WTC11 (cell line): ENCODE results near the gene RELB.
A peak's percentile ranks its signal among the peaks of the same experiment; 100 is the strongest.

Experiments
- IRF2 ChIP-seq: sonication (generic); formaldehyde crosslinking; IDR thresholded peaks from 2 replicates; pipeline ENCODE4 v1.8.0; 2022; ENCODE audit warnings: low read depth, missing genetic modification reagents, borderline replicate concordance
- NR1H2 ChIP-seq: sonication (generic); formaldehyde crosslinking; IDR thresholded peaks from 2 replicates; pipeline ENCODE4 v1.9.0; 2021; ENCODE audit warnings: mild to moderate bottlenecking, moderate library complexity, missing genetic modification reagents
- NR2C2 ChIP-seq: sonication (generic); formaldehyde crosslinking; IDR thresholded peaks from 2 replicates; pipeline ENCODE4 v1.8.0; 2022; ENCODE audit warnings: mild to moderate bottlenecking, missing genetic modification reagents
- USF2 ChIP-seq: sonication (generic); formaldehyde crosslinking; IDR thresholded peaks from 2 replicates; pipeline ENCODE4 v1.8.1; 2023; ENCODE audit warnings: mild to moderate bottlenecking, missing genetic modification reagents, moderate library complexity
- TF ChIP-seq, protein P1 (sequence below): sonication (generic); formaldehyde crosslinking; IDR thresholded peaks from 2 replicates; pipeline ENCODE4 v1.8.0; 2023; ENCODE audit warnings: mild to moderate bottlenecking, missing genetic modification reagents
- TF ChIP-seq, protein P2 (sequence below): fragments of 200-600 bp; IDR thresholded peaks from 2 replicates; pipeline ENCODE4 v1.8.0; 2022; ENCODE audit warnings: antibody characterized with exemption
- TF ChIP-seq, protein P3 (sequence below): sonication (generic); formaldehyde crosslinking; IDR thresholded peaks from 2 replicates; pipeline ENCODE4 v1.8.0; 2022; ENCODE audit warnings: mild to moderate bottlenecking, missing genetic modification reagents

- TF ChIP-seq NR1H2 (CRISPR knock-in tag): no peak
- TF ChIP-seq, protein P1, sequence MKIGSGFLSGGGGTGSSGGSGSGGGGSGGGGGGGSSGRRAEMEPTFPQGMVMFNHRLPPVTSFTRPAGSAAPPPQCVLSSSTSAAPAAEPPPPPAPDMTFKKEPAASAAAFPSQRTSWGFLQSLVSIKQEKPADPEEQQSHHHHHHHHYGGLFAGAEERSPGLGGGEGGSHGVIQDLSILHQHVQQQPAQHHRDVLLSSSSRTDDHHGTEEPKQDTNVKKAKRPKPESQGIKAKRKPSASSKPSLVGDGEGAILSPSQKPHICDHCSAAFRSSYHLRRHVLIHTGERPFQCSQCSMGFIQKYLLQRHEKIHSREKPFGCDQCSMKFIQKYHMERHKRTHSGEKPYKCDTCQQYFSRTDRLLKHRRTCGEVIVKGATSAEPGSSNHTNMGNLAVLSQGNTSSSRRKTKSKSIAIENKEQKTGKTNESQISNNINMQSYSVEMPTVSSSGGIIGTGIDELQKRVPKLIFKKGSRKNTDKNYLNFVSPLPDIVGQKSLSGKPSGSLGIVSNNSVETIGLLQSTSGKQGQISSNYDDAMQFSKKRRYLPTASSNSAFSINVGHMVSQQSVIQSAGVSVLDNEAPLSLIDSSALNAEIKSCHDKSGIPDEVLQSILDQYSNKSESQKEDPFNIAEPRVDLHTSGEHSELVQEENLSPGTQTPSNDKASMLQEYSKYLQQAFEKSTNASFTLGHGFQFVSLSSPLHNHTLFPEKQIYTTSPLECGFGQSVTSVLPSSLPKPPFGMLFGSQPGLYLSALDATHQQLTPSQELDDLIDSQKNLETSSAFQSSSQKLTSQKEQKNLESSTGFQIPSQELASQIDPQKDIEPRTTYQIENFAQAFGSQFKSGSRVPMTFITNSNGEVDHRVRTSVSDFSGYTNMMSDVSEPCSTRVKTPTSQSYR (CRISPR knock-in tag): peak; percentile 63
- TF ChIP-seq USF2 (CRISPR knock-in tag): peak; percentile 92
- TF ChIP-seq, protein P2, sequence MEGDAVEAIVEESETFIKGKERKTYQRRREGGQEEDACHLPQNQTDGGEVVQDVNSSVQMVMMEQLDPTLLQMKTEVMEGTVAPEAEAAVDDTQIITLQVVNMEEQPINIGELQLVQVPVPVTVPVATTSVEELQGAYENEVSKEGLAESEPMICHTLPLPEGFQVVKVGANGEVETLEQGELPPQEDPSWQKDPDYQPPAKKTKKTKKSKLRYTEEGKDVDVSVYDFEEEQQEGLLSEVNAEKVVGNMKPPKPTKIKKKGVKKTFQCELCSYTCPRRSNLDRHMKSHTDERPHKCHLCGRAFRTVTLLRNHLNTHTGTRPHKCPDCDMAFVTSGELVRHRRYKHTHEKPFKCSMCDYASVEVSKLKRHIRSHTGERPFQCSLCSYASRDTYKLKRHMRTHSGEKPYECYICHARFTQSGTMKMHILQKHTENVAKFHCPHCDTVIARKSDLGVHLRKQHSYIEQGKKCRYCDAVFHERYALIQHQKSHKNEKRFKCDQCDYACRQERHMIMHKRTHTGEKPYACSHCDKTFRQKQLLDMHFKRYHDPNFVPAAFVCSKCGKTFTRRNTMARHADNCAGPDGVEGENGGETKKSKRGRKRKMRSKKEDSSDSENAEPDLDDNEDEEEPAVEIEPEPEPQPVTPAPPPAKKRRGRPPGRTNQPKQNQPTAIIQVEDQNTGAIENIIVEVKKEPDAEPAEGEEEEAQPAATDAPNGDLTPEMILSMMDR: no peak
- TF ChIP-seq, protein P3, sequence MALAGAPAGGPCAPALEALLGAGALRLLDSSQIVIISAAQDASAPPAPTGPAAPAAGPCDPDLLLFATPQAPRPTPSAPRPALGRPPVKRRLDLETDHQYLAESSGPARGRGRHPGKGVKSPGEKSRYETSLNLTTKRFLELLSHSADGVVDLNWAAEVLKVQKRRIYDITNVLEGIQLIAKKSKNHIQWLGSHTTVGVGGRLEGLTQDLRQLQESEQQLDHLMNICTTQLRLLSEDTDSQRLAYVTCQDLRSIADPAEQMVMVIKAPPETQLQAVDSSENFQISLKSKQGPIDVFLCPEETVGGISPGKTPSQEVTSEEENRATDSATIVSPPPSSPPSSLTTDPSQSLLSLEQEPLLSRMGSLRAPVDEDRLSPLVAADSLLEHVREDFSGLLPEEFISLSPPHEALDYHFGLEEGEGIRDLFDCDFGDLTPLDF (CRISPR knock-in tag): peak; percentile 77; the same call in 1 of the 2 replicates
- TF ChIP-seq IRF2 (CRISPR knock-in tag): 0 out of 2 replicates have a peak, but pooled peaks have one; percentile 28
- peak; percentile 64; the same call in 1 of the 2 replicates for TF ChIP-seq NR2C2 (CRISPR knock-in tag)
These were observed 78.0 kb downstream of the RELB start, which contains the start of gene GEMIN7 for GRCh38 chr19:45079063-45079910.
